Measurements from ENCODE around the gene KLC1. TPM values are rescaled to one million over a fixed set of nuclear protein-coding genes. Genes with fewer than 3 reads are reported as not detected.

KLC1 gene
- total and polyA plus RNA-seq, 2 of the 13 experiments (the other 11 are each of a cell fraction or from before 2014, with no cell fraction given), result 53.2 to 63.5 TPM

- TF ChIP-seq, protein P1, sequence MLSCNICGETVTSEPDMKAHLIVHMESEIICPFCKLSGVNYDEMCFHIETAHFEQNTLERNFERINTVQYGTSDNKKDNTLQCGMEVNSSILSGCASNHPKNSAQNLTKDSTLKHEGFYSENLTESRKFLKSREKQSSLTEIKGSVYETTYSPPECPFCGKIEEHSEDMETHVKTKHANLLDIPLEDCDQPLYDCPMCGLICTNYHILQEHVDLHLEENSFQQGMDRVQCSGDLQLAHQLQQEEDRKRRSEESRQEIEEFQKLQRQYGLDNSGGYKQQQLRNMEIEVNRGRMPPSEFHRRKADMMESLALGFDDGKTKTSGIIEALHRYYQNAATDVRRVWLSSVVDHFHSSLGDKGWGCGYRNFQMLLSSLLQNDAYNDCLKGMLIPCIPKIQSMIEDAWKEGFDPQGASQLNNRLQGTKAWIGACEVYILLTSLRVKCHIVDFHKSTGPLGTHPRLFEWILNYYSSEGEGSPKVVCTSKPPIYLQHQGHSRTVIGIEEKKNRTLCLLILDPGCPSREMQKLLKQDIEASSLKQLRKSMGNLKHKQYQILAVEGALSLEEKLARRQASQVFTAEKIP (CRISPR knock-in tag; IDR thresholded peaks at IDR 0.05; ENCODE audit: borderline replicate concordance), result no peak
- TF ChIP-seq, protein P2, sequence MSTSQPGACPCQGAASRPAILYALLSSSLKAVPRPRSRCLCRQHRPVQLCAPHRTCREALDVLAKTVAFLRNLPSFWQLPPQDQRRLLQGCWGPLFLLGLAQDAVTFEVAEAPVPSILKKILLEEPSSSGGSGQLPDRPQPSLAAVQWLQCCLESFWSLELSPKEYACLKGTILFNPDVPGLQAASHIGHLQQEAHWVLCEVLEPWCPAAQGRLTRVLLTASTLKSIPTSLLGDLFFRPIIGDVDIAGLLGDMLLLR (CRISPR knock-in tag; IDR thresholded peaks at IDR 0.05), result 0 out of 2 replicates have a peak, but pooled peaks have one; percentile 52
- TF ChIP-seq GATAD1 (CRISPR knock-in tag; IDR thresholded peaks at IDR 0.05) (no peak), KLF11 (CRISPR knock-in tag; IDR thresholded peaks at IDR 0.05) (no peak), RARA (CRISPR knock-in tag; IDR thresholded peaks at IDR 0.05) (peak; percentile 45; the same call in 1 of the 2 replicates), REPIN1 (CRISPR knock-in tag; IDR thresholded peaks at IDR 0.05; ENCODE audit: borderline replicate concordance, low read depth) (no peak; the same call in 1 of the 2 replicates), ZNF350 (CRISPR knock-in tag; IDR thresholded peaks at IDR 0.05; ENCODE audit: borderline replicate concordance, low read depth) (no peak; the same call in 1 of the 2 replicates), SCMH1 (CRISPR knock-in tag; IDR thresholded peaks at IDR 0.05; ENCODE audit: borderline replicate concordance) (no peak), CENPT (CRISPR knock-in tag; IDR thresholded peaks at IDR 0.05; ENCODE audit: low read depth) (no peak), MTA1 (CRISPR knock-in tag; IDR thresholded peaks at IDR 0.05; ENCODE audit: borderline replicate concordance) (no peak)
- TF ChIP-seq, protein P3, sequence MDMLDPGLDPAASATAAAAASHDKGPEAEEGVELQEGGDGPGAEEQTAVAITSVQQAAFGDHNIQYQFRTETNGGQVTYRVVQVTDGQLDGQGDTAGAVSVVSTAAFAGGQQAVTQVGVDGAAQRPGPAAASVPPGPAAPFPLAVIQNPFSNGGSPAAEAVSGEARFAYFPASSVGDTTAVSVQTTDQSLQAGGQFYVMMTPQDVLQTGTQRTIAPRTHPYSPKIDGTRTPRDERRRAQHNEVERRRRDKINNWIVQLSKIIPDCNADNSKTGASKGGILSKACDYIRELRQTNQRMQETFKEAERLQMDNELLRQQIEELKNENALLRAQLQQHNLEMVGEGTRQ (IDR thresholded peaks at IDR 0.05; ENCODE audit: low read depth, low read length), result no peak
- TF ChIP-seq, protein P3 (CRISPR knock-in tag; IDR thresholded peaks at IDR 0.05; ENCODE audit: borderline replicate concordance), result no peak
- TF ChIP-seq, protein P4, sequence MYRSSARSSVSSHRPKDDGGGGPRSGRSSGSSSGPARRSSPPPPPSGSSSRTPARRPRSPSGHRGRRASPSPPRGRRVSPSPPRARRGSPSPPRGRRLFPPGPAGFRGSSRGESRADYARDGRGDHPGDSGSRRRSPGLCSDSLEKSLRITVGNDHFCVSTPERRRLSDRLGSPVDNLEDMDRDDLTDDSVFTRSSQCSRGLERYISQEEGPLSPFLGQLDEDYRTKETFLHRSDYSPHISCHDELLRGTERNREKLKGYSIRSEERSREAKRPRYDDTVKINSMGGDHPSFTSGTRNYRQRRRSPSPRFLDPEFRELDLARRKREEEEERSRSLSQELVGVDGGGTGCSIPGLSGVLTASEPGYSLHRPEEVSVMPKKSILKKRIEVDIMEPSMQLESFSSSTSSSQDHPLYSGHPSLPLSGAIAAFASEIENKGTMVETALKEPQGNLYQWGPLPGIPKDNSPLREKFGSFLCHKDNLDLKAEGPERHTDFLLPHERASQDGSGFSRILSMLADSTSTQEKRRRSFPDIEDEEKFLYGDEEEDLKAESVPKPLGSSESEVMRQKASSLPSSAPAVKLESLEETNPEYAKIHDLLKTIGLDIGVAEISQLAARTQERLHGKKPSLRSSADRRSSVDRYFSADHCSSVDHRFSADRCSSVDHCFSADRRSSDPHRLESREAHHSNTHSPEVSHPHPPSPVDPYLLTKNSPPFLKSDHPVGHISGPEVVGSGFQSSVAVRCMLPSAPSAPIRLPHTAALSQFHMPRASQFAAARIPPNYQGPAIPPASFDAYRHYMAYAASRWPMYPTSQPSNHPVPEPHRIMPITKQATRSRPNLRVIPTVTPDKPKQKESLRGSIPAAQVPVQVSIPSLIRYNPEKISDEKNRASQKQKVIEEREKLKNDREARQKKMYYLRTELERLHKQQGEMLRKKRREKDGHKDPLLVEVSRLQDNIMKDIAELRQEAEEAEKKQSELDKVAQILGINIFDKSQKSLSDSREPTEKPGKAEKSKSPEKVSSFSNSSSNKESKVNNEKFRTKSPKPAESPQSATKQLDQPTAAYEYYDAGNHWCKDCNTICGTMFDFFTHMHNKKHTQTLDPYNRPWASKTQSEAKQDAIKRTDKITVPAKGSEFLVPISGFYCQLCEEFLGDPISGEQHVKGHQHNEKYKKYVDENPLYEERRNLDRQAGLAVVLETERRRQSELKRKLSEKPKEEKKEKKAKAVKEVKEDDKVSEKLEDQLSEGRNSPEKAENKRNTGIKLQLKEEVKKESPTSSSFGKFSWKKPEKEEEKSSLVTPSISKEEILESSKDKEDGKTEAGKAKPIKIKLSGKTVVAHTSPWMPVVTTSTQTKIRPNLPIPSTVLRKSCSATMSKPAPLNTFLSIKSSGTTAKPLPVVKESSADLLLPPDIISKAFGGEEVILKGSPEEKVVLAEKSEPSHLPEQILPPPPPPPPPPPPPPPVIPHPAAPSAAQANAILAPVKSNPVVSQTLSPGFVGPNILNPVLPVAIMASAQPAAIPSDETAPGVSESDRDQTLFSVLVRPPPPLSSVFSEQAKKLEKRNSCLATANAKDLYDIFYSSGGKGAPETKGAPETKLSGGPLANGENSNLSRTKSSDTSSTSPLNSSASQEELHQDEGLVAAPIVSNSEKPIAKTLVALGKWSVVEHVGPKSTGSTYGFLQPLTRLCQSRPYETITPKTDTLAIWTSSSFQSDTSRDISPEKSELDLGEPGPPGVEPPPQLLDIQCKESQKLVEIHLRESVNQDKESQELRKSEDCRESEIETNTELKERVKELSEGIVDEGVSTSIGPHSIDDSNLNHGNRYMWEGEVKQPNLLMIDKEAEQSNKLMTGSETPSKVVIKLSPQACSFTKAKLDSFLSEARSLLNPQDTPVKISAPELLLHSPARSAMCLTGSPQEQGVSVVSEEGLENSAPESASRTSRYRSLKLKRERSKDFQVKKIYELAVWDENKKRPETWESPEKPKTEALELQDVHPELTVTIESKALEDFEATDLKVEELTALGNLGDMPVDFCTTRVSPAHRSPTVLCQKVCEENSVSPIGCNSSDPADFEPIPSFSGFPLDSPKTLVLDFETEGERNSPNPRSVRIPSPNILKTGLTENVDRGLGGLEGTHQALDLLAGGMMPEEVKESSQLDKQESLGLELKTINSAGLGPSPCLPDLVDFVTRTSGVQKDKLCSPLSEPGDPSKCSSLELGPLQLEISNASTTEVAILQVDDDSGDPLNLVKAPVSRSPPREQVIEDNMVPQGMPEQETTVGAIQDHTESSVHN (CRISPR knock-in tag; IDR thresholded peaks at IDR 0.05), result no peak
- TF ChIP-seq, protein P5, sequence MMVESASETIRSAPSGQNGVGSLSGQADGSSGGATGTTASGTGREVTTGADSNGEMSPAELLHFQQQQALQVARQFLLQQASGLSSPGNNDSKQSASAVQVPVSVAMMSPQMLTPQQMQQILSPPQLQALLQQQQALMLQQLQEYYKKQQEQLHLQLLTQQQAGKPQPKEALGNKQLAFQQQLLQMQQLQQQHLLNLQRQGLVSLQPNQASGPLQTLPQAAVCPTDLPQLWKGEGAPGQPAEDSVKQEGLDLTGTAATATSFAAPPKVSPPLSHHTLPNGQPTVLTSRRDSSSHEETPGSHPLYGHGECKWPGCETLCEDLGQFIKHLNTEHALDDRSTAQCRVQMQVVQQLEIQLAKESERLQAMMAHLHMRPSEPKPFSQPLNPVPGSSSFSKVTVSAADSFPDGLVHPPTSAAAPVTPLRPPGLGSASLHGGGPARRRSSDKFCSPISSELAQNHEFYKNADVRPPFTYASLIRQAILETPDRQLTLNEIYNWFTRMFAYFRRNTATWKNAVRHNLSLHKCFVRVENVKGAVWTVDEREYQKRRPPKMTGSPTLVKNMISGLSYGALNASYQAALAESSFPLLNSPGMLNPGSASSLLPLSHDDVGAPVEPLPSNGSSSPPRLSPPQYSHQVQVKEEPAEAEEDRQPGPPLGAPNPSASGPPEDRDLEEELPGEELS (CRISPR knock-in tag; IDR thresholded peaks at IDR 0.05), result no peak
Observed at GRCh38 chr14:103628221-103628683, 759 bp upstream of the KLC1 start (continued).

All from HepG2 (cell line).